ENCODE data around the gene CCDC88B.

The CCDC88B gene

GRCh38 chr11:64305691-64306562 lies 34.1 kb upstream of the CCDC88B start:
- Histone ChIP-seq H3K4me3 (ENCODE audit: low read depth, low read length) (peak overlapping the region; percentile 62), H3K4me1 (ENCODE audit: control insufficient read depth, insufficient read depth, low read length) (no peaks in the 10 kb centered on the region), H3K36me3 (ENCODE audit: control insufficient read depth in 2 of 2, insufficient read depth in 1 of 2, low read length in 2 of 2) (peaks cover 0 to 5% of the 10 kb centered on the region in 2 experiments; a peak in 1 of 3 replicates), H3K27ac (ENCODE audit: extremely low read depth, low read depth, low read length) (peak overlapping the region; percentile 59; the same call in 1 of the 2 replicates), H3K9me3 (ENCODE audit: control insufficient read depth, insufficient read depth, low read depth, low read length) (no peaks in the 10 kb centered on the region)
- POLR2A ChIA-PET: interaction anchor here (0.6 to 3.6 kb wide), 6 partner anchors 12 to 1192 kb away, joined by 3 to 43 read pairs (median 12); partner anchors contain the start of genes NUDT22, PRDX5, STIP1 and TRMT112
- CTCF ChIA-PET: interaction anchor here (0.6 to 5.8 kb wide), 9 partner anchors 24 to 301 kb away, joined by 3 to 63 read pairs (median 3); no protein-coding TSS in a partner anchor
- no peak for TF ChIP-seq ZNF354C (tag by site-specific recombination; IDR thresholded peaks at IDR 0.05; ENCODE audit: borderline replicate concordance, low read depth)
- TF ChIP-seq ZNF341 (tag by site-specific recombination; IDR thresholded peaks at IDR 0.05; ENCODE audit: low read depth): peak; percentile 44
- no peak for TF ChIP-seq ZNF133 (tag by site-specific recombination; IDR thresholded peaks at IDR 0.05)
- TF ChIP-seq ZNF280D (tag by site-specific recombination; IDR thresholded peaks at IDR 0.05): no peak
- no peak for TF ChIP-seq ZNF658 (tag by site-specific recombination; IDR thresholded peaks at IDR 0.05)
- TF ChIP-seq SP7 (tag by site-specific recombination; IDR thresholded peaks at IDR 0.05): no peak
- TF ChIP-seq ZNF549 (tag by site-specific recombination; IDR thresholded peaks at IDR 0.05): no peak
- TF ChIP-seq EGR2 (tag by site-specific recombination; IDR thresholded peaks at IDR 0.05; ENCODE audit: low read depth): peak; percentile 35; the same call in 1 of the 2 replicates
- peak; percentile 70 for TF ChIP-seq ZNF335 (tag by site-specific recombination; conservative IDR thresholded peaks at IDR 0.05)
- TF ChIP-seq ZNF514 (tag by site-specific recombination; IDR thresholded peaks at IDR 0.05): no peak
- 0 out of 2 replicates have a peak, but pooled peaks have one; percentile 9 for TF ChIP-seq ZNF366 (tag by site-specific recombination; conservative IDR thresholded peaks at IDR 0.05)
- TF ChIP-seq ZNF121 (tag by site-specific recombination; IDR thresholded peaks at IDR 0.05): no peak
- no peak for TF ChIP-seq MYNN (tag by site-specific recombination; IDR thresholded peaks at IDR 0.05; ENCODE audit: borderline replicate concordance)
- TF ChIP-seq OVOL3 (tag by site-specific recombination; IDR thresholded peaks at IDR 0.05): no peak
- TF ChIP-seq ZNF10 (tag by site-specific recombination; IDR thresholded peaks at IDR 0.05): no peak
- TF ChIP-seq ZNF394 (tag by site-specific recombination; IDR thresholded peaks at IDR 0.05; ENCODE audit: borderline replicate concordance): 0 out of 2 replicates have a peak, but pooled peaks have one; percentile 9
- no peak for TF ChIP-seq ZNF391 (tag by site-specific recombination; IDR thresholded peaks at IDR 0.05; ENCODE audit: borderline replicate concordance, low read depth)
- no peak for TF ChIP-seq ELK4 (IDR thresholded peaks at IDR 0.05; ENCODE audit: borderline replicate concordance, low read depth, low read length)
- TF ChIP-seq ZNF600 (tag by site-specific recombination; IDR thresholded peaks at IDR 0.05): no peak
- 0 out of 2 replicates have a peak, but pooled peaks have one; percentile 10 for TF ChIP-seq WT1 (tag by site-specific recombination; IDR thresholded peaks at IDR 0.05)
- TF ChIP-seq ZNF449 (tag by site-specific recombination; IDR thresholded peaks at IDR 0.05): no peak
- peak; percentile 41 for TF ChIP-seq ZBTB26 (tag by site-specific recombination; optimal IDR thresholded peaks at IDR 0.05)
- no peak for TF ChIP-seq ZNF114 (tag by site-specific recombination; IDR thresholded peaks at IDR 0.05)
- TF ChIP-seq ZBTB8A (tag by site-specific recombination; IDR thresholded peaks at IDR 0.05): 0 out of 2 replicates have a peak, but pooled peaks have one; percentile 11
- TF ChIP-seq ZNF692 (tag by site-specific recombination; IDR thresholded peaks at IDR 0.05): peak; percentile 38; the same call in 1 of the 2 replicates
- no peak for TF ChIP-seq ZNF16 (tag by site-specific recombination; IDR thresholded peaks at IDR 0.05; ENCODE audit: low read depth)
- TF ChIP-seq ZBTB20 (tag by site-specific recombination; IDR thresholded peaks at IDR 0.05): peak; percentile 89
- no peak for TF ChIP-seq ZNF132 (tag by site-specific recombination; IDR thresholded peaks at IDR 0.05; ENCODE audit: borderline replicate concordance)
